ENCODE measurements around the gene FKRP.

The FKRP gene

DNA sequence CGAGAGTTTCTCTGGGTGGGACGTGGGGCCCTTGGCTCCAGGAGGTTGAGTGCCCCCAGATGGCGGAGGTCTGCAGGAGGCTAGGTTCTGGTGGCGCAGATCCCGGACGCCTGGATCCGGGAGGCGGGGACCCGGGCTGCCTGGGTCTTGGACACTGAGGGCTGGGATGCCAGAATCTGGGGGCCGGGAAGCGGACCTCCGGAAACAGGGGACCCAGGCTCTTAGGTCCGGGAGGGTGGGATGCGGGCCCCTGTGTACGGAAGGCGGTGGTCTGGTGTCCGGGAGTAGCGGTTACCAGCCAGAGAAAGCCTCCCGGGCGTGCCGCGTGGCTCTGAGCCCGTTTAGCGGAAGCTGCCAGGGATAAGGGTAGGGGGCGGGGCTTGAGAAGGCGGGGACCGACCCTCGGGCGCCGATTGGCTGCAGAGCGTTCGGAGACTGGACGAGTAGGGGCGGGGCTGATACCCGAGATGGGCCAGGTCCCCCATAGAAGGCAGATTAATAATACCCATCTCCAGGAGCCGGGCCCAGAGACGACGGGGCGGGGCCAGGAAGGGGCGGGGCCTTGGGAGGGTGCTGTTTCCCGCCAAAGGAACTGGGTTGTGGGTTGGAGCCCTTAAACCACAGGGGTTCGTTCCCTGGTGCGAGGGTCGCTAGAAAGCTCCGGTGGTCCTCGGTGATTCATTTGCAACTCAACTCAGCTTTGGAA, 42.6 kb downstream of the FKRP start, which contains the start of gene SLC1A5:
Gene SLC1A5, minus strand, starts transcription at position 333 of the 706 bp plus-strand sequence. CDS start 629 bp downstream, outside the sequence.
- Histone ChIP-seq H3K27me3 (ENCODE audit: insufficient read depth, poor library complexity, severe bottlenecking) (no peaks in the 10 kb centered on the region), H3K4me3 (ENCODE audit: severe bottlenecking) (peak within 1 kb of the TSS; percentile 80), H3K4me1 (ENCODE audit: insufficient read depth, poor library complexity, severe bottlenecking) (peaks cover 21% of the 10 kb centered on the region), H3K9me3 (ENCODE audit: severe bottlenecking) (no peaks in the 10 kb centered on the region), H3K27ac (ENCODE audit: poor library complexity, severe bottlenecking) (peak within 1 kb of the TSS; percentile 98), H3K36me3 (ENCODE audit: low read depth) (peaks cover 38% of the 10 kb centered on the region)
- ATAC-seq (ENCODE audit: low read depth) (peak; percentile 69), DNase-seq (ENCODE audit: low spot score) (peak; percentile 98)
- peak; percentile 9 for TF ChIP-seq CTCF (IDR thresholded peaks at IDR 0.05; ENCODE audit: poor library complexity, severe bottlenecking)

DNA sequence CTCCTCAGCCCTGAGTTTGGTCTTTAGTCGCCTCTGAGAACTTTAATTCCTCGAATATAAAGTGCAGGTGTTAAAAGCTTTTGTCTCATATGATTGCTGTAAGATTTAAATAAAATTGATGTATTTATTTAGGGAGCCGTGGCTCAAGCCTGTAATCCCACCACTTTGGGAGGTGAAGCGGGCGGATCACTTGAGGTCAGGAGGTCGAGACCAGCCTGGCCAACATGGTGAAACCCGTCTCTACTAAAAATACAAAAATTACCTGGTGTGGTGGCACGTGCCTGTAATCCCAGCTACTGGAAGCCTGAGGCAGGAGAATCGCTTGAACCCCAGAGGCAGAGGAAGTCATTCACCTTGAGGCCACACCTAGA, 43.1 kb downstream of the FKRP start:
- ATAC-seq (ENCODE audit: low read depth) (no peak), DNase-seq (ENCODE audit: low spot score) (no peak)
- no peak overlapping the region for H3K4me3 ChIP-seq (ENCODE audit: severe bottlenecking)
- no peak overlapping the region for H3K27ac ChIP-seq (ENCODE audit: poor library complexity, severe bottlenecking)
- H3K4me1 ChIP-seq (ENCODE audit: insufficient read depth, poor library complexity, severe bottlenecking) = peaks cover 19% of the 10 kb centered on the region
- no peaks in the 10 kb centered on the region for H3K9me3 ChIP-seq (ENCODE audit: severe bottlenecking)
- no peaks in the 10 kb centered on the region for H3K27me3 ChIP-seq (ENCODE audit: insufficient read depth, poor library complexity, severe bottlenecking)
- TF ChIP-seq CTCF (IDR thresholded peaks at IDR 0.05; ENCODE audit: poor library complexity, severe bottlenecking) = no peak
- peaks cover 33% of the 10 kb centered on the region for H3K36me3 ChIP-seq (ENCODE audit: low read depth)

GRCh38 chr19:46789371-46789770, 43.5 kb downstream of the FKRP start:
- TF ChIP-seq CTCF (IDR thresholded peaks at IDR 0.05; ENCODE audit: poor library complexity, severe bottlenecking) = no peak
- Histone ChIP-seq H3K27ac (ENCODE audit: poor library complexity, severe bottlenecking) (no peak overlapping the region), H3K27me3 (ENCODE audit: insufficient read depth, poor library complexity, severe bottlenecking) (no peaks in the 10 kb centered on the region), H3K4me1 (ENCODE audit: insufficient read depth, poor library complexity, severe bottlenecking) (peaks cover 15% of the 10 kb centered on the region), H3K4me3 (ENCODE audit: severe bottlenecking) (no peak overlapping the region), H3K36me3 (ENCODE audit: low read depth) (peaks cover 29% of the 10 kb centered on the region), H3K9me3 (ENCODE audit: severe bottlenecking) (no peaks in the 10 kb centered on the region)
- no peak for ATAC-seq (ENCODE audit: low read depth)
- DNase-seq (ENCODE audit: low spot score) = no peak

DNA sequence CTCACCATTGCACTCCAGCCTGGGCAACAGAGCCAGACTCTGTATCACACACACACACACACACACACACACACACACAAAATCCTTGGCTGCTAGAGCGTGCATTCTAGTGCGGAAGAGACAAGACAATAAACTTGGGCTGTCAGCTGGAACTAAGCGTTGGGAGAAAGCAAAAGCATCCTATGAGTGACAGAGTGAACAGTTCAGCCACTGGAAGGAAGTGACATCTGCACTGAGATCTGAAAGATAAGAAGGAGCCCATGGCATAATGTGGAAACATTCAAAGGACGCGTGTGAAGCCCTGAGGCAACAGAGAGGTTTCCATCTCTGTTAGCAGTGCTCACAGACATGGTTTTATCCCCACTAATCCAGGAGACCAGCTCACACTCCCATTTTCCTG, 46.1 kb downstream of the FKRP start:
- no peaks in the 10 kb centered on the region for H3K9me3 ChIP-seq (ENCODE audit: severe bottlenecking)
- no peaks in the 10 kb centered on the region for H3K27me3 ChIP-seq (ENCODE audit: insufficient read depth, poor library complexity, severe bottlenecking)
- H3K4me1 ChIP-seq (ENCODE audit: insufficient read depth, poor library complexity, severe bottlenecking) = peaks cover 23% of the 10 kb centered on the region
- no peak for TF ChIP-seq CTCF (IDR thresholded peaks at IDR 0.05; ENCODE audit: poor library complexity, severe bottlenecking)
- DNase-seq (ENCODE audit: low spot score) (no peak), ATAC-seq (ENCODE audit: low read depth) (no peak)
- no peak overlapping the region for H3K4me3 ChIP-seq (ENCODE audit: severe bottlenecking)
- H3K27ac ChIP-seq (ENCODE audit: poor library complexity, severe bottlenecking) = no peak overlapping the region
- peaks cover 5% of the 10 kb centered on the region for H3K36me3 ChIP-seq (ENCODE audit: low read depth)

DNA sequence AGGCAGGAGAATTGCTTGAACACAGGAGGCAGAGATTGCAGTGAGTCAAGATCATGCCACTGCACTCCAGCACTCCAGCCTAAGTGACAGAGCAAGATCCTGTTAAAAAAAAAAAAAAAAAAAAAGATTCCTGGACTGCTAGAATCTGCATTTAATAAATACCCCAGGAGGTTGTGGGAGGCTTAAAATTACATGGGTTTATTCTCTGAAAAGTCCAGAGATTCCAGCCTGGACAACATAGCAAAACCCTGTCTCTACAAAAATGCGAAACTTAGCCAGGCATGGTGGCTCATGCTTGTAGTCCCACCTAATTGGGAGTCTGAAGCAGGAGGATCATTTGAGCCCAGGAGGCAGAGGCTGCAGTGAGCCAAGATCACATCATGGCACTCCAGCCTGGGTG, 52.0 kb downstream of the FKRP start:
- Histone ChIP-seq H3K36me3 (ENCODE audit: low read depth) (no peaks in the 10 kb centered on the region), H3K9me3 (ENCODE audit: severe bottlenecking) (no peaks in the 10 kb centered on the region), H3K4me3 (ENCODE audit: severe bottlenecking) (no peak overlapping the region), H3K4me1 (ENCODE audit: insufficient read depth, poor library complexity, severe bottlenecking) (peaks cover 16% of the 10 kb centered on the region), H3K27ac (ENCODE audit: poor library complexity, severe bottlenecking) (no peak overlapping the region), H3K27me3 (ENCODE audit: insufficient read depth, poor library complexity, severe bottlenecking) (no peaks in the 10 kb centered on the region)
- DNase-seq (ENCODE audit: low spot score) (no peak), ATAC-seq (ENCODE audit: low read depth) (no peak)
- TF ChIP-seq CTCF (IDR thresholded peaks at IDR 0.05; ENCODE audit: poor library complexity, severe bottlenecking) = no peak
